ENCODE results near the gene NKX2-4. TPM values are rescaled to one million over a fixed set of nuclear protein-coding genes. Genes with fewer than 3 reads are reported as not detected.

The NKX2-4 gene
- total and polyA plus RNA-seq, 9 of the 15 experiments (the other 6 are each of a cell fraction or from before 2014, with no cell fraction given): not detected

DNA sequence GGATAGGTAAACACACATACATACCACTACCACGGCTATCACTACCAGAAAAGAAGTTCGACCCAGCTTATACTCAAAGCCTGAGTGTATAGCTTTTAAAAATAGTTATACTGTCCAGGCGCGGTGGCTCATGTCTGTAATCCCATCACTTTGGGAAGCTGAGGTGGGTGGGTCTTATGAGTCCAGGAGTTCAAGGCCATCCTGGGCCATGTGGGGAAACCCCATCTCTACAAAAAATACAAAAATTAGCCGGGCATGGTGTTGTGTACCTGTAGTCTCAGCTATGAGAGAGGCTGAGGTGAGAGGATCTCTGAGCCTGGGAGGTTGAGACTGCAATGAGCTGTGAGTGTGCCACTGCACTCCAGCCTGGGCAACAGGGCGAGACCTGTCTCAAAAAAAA, 32.9 kb downstream of the NKX2-4 start:
- in situ Hi-C loops (cut with MboI) (no loop called here), intact Hi-C loops (cut with micrococcal nuclease) (no loop called here)
- H3K36me3 ChIP-seq (ENCODE audit: control insufficient read depth, insufficient read depth, low read length): peaks cover 69% of the 10 kb centered on the region; the same call in 2 of the 3 replicates
- FAIRE-seq: no peak
- no peak overlapping the region for H2AFZ ChIP-seq (ENCODE audit: low read depth, low read length)
- H3K9me3 ChIP-seq (replicated peaks; ENCODE audit: control insufficient read depth, insufficient read depth, low read depth, low read length): no peaks in the 10 kb centered on the region
- H3K27ac ChIP-seq (ENCODE audit: extremely low read depth, low read depth, low read length): no peak overlapping the region
- no peak for DNase-seq (ENCODE audit: extremely low read depth in 1 of 4, low spot score in 3 of 4)
- ChIA-PET POLR2A (no interaction called here), CTCF (ENCODE audit: low intra/inter-chr PET ratio) (no interaction called here)
- H3K4me3 ChIP-seq: no peak overlapping the region
- H3K9me1 ChIP-seq (ENCODE audit: control insufficient read depth, insufficient read depth, low read length): no peaks in the 10 kb centered on the region
- WGBS (ENCODE audit: insufficient coverage, low coverage, missing lambda C conversion rate): 93% methylated on average over 3 of the region's 6 CpGs
- no peak overlapping the region for H3K9ac ChIP-seq (ENCODE audit: insufficient read depth in 1 of 2, low read depth in 2 of 2, low read length in 2 of 2)
- BruUV-seq (replicated peaks): no TSS peak
- H3K79me2 ChIP-seq (ENCODE audit: control insufficient read depth, insufficient read depth, low read length): no peaks in the 10 kb centered on the region; the same call in 2 of the 3 replicates
- no peak overlapping the region for H3K4me2 ChIP-seq (ENCODE audit: insufficient read depth, low read length)
- ATAC-seq: no peak
- no peaks in the 10 kb centered on the region for H4K20me1 ChIP-seq (replicated peaks; ENCODE audit: control insufficient read depth, insufficient read depth, low read length)
- H3K27me3 ChIP-seq (ENCODE audit: control insufficient read depth in 2 of 2, insufficient read depth in 2 of 2, low read length in 2 of 2): no peaks in the 10 kb centered on the region
- H3K4me1 ChIP-seq (replicated peaks in 1 of 2; ENCODE audit: control insufficient read depth in 2 of 2, insufficient read depth in 2 of 2, low read length in 2 of 2): no peaks in the 10 kb centered on the region
- TF ChIP-seq KLF13 (tag; IDR thresholded peaks at IDR 0.05; ENCODE audit: borderline replicate concordance, low read depth): no peak
- TF ChIP-seq ZFP36 (IDR thresholded peaks at IDR 0.05; ENCODE audit: low read depth, low read length, partially characterized antibody): no peak
- no peak for TF ChIP-seq ZNF212 (CRISPR knock-in tag; IDR thresholded peaks at IDR 0.05)
- TF ChIP-seq MYNN (IDR thresholded peaks at IDR 0.05): no peak
- no peak for TF ChIP-seq MYNN (CRISPR knock-in tag; IDR thresholded peaks at IDR 0.05)
- TF ChIP-seq, protein P1, sequence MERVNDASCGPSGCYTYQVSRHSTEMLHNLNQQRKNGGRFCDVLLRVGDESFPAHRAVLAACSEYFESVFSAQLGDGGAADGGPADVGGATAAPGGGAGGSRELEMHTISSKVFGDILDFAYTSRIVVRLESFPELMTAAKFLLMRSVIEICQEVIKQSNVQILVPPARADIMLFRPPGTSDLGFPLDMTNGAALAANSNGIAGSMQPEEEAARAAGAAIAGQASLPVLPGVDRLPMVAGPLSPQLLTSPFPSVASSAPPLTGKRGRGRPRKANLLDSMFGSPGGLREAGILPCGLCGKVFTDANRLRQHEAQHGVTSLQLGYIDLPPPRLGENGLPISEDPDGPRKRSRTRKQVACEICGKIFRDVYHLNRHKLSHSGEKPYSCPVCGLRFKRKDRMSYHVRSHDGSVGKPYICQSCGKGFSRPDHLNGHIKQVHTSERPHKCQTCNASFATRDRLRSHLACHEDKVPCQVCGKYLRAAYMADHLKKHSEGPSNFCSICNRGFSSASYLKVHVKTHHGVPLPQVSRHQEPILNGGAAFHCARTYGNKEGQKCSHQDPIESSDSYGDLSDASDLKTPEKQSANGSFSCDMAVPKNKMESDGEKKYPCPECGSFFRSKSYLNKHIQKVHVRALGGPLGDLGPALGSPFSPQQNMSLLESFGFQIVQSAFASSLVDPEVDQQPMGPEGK (CRISPR knock-in tag; IDR thresholded peaks at IDR 0.05; ENCODE audit: borderline replicate concordance): no peak
- TF ChIP-seq RBM25 (IDR thresholded peaks at IDR 0.05; ENCODE audit: low read depth, low read length, severe bottlenecking): no peak
- no peak for TF ChIP-seq PRMT5 (CRISPR knock-in tag; IDR thresholded peaks at IDR 0.05)
- no peak for TF ChIP-seq L3MBTL2 (IDR thresholded peaks at IDR 0.05)
- no peak for TF ChIP-seq CTBP1 (IDR thresholded peaks at IDR 0.05; ENCODE audit: borderline replicate concordance)
- TF ChIP-seq ZKSCAN1 (IDR thresholded peaks at IDR 0.05; ENCODE audit: low read depth, low read length): no peak
- TF ChIP-seq, protein P2, sequence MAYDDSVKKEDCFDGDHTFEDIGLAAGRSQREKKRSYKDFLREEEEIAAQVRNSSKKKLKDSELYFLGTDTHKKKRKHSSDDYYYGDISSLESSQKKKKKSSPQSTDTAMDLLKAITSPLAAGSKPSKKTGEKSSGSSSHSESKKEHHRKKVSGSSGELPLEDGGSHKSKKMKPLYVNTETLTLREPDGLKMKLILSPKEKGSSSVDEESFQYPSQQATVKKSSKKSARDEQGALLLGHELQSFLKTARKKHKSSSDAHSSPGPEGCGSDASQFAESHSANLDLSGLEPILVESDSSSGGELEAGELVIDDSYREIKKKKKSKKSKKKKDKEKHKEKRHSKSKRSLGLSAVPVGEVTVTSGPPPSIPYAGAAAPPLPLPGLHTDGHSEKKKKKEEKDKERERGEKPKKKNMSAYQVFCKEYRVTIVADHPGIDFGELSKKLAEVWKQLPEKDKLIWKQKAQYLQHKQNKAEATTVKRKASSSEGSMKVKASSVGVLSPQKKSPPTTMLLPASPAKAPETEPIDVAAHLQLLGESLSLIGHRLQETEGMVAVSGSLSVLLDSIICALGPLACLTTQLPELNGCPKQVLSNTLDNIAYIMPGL (CRISPR knock-in tag; IDR thresholded peaks at IDR 0.05): no peak
- TF ChIP-seq MCM3 (IDR thresholded peaks at IDR 0.05): no peak
- TF ChIP-seq, protein P3, sequence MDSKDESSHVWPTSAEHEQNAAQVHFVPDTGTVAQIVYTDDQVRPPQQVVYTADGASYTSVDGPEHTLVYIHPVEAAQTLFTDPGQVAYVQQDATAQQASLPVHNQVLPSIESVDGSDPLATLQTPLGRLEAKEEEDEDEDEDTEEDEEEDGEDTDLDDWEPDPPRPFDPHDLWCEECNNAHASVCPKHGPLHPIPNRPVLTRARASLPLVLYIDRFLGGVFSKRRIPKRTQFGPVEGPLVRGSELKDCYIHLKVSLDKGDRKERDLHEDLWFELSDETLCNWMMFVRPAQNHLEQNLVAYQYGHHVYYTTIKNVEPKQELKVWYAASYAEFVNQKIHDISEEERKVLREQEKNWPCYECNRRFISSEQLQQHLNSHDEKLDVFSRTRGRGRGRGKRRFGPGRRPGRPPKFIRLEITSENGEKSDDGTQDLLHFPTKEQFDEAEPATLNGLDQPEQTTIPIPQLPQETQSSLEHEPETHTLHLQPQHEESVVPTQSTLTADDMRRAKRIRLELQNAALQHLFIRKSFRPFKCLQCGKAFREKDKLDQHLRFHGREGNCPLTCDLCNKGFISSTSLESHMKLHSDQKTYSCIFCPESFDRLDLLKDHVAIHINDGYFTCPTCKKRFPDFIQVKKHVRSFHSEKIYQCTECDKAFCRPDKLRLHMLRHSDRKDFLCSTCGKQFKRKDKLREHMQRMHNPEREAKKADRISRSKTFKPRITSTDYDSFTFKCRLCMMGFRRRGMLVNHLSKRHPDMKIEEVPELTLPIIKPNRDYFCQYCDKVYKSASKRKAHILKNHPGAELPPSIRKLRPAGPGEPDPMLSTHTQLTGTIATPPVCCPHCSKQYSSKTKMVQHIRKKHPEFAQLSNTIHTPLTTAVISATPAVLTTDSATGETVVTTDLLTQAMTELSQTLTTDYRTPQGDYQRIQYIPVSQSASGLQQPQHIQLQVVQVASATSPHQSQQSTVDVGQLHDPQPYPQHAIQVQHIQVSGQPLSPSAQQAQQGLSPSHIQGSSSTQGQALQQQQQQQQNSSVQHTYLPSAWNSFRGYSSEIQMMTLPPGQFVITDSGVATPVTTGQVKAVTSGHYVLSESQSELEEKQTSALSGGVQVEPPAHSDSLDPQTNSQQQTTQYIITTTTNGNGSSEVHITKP (IDR thresholded peaks at IDR 0.05; ENCODE audit: partially characterized antibody): no peak
- no peak for TF ChIP-seq TCF3 (CRISPR knock-in tag; IDR thresholded peaks at IDR 0.05)
- no peak for TF ChIP-seq SAP30 (IDR thresholded peaks at IDR 0.05; ENCODE audit: borderline replicate concordance, insufficient read depth, low read depth, low read length, poor library complexity, severe bottlenecking)
